ENCODE data around the gene CFAP73.

- TF ChIP-seq GATA3 (IDR thresholded peaks at IDR 0.05; ENCODE audit: low read depth, low read length) (no peak), GATA2 (IDR thresholded peaks at IDR 0.05; ENCODE audit: low read depth, low read length) (no peak)
These were observed 33.9 kb upstream of the CFAP73 start for GRCh38 chr12:113115455-113116126.

Data from SH-SY5Y (cell line).